ENCODE measurements around the gene PSMA5. TPM values are rescaled to one million over a fixed set of nuclear protein-coding genes. Genes with fewer than 3 reads are reported as not detected.

PSMA5 gene
- total and polyA plus RNA-seq, 10 donors: 29.9 to 87.0 (median 61.7) TPM

DNA sequence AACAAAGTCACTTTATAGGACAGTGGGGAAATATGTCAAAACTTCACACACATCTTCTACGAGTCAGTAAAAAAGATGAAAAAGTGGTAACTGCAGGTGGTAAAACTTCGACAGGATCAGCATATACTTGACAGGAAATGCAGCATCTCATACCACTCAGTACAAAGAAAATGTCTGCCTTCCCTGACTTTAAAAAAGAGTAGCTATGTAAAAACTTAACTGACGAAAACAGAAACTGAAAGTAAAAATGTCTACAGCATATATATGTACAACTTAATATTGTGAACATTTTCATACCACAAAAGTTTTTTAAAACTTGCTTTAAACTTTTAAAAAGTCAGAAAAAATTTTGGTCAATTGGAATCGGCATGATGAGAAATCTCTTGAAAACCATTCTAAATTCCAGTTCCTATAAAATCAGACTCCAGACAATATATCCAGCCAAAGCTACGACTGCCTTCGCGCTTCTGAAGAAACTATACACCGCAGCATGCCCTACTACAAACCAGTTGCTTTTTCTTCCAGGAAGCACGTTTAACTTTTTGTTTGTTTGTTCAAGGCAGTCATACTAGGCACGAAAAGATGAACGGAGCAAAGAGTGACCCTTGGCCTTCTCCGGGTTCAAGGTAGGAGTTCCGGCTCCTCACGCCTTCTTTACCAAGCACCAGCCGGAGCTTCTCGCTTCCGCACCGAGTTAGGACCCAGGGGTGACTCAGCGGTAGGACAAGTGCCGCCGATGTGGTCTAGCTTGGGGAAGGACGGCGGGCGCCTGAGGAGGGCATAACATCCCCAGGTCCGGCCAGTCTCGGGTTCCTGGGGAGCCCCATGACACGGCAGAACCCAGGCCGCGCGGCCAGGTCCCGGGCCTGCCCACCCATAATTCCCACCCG, 612 bp downstream of the PSMA5 start:
- H3K4me1 ChIP-seq: peaks cover 13 to 56% (median 47%) of the 10 kb centered on the region in 6 donors
- 0 to 1% (median 0%) methylated on average over 27 to 32 of the region's 32 CpGs for WGBS, 5 donors
- H3K27ac ChIP-seq: peak overlapping the region; percentile 85 to 96 (median 90)
- no peaks in the 10 kb centered on the region for H3K9me3 ChIP-seq
- no peak for TF ChIP-seq POLR2AphosphoS5 (IDR thresholded peaks at IDR 0.05)
- no peak for TF ChIP-seq POLR2A (IDR thresholded peaks at IDR 0.05)
- no peak for TF ChIP-seq CTCF (IDR thresholded peaks at IDR 0.05 in 8 of 11, conservative IDR thresholded peaks at IDR 0.05 in 3 of 11)
- intact Hi-C loops (cut with DNase I; ENCODE audit: low total_unique reads): loop anchor here (2.0 to 10.0 kb wide), 2 partner anchors 57 to 109 kb away; partner anchors contain the start of genes ATXN7L2 and GPR61
- no peak for DNase-seq
- H3K27me3 ChIP-seq (replicated peaks in 1 of 7): no peaks in the 10 kb centered on the region
- H3K36me3 ChIP-seq: peaks cover 0 to 21% (median 10%) of the 10 kb centered on the region in 6 donors
- peak overlapping the region; percentile 87 to 99 (median 92) for H3K4me3 ChIP-seq

DNA sequence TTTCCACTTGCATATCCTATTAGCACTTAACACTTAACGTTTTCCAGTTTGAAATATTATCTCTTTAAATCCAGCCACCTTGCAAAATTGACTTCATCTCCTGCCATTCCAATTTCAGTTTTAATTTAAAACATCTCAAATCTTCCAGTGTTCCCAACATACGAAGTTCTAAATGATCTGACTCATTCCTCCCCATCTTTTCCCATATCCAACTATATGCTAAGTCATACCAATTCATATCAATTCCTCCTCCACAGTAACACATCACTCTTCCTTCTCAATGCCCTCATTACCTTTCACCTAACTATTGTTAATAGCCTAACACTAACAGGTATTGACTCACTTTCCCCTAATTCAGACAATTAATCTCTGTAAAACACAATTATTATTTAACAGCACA, 2.8 kb downstream of the PSMA5 start:
- WGBS, 5 donors: 58 to 89% (median 72%) methylated on average over 2 of the region's 2 CpGs
- no peaks in the 10 kb centered on the region for H3K27me3 ChIP-seq (replicated peaks in 1 of 7)
- no peak overlapping the region for H3K4me3 ChIP-seq
- H3K4me1 ChIP-seq: peaks cover 13 to 56% (median 47%) of the 10 kb centered on the region in 6 donors
- no peak for DNase-seq
- TF ChIP-seq POLR2AphosphoS5 (IDR thresholded peaks at IDR 0.05) (no peak), CTCF (IDR thresholded peaks at IDR 0.05 in 8 of 11, conservative IDR thresholded peaks at IDR 0.05 in 3 of 11) (no peak), POLR2A (IDR thresholded peaks at IDR 0.05) (no peak)
- intact Hi-C loops (cut with DNase I; ENCODE audit: low total_unique reads): loop anchor here (10.0 kb wide), 1 partner anchor 111 kb away; the partner anchor contains the start of gene GPR61
- H3K9me3 ChIP-seq: no peaks in the 10 kb centered on the region
- no peak overlapping the region for H3K27ac ChIP-seq
- peaks cover 0 to 42% (median 31%) of the 10 kb centered on the region in 6 donors for H3K36me3 ChIP-seq

DNA sequence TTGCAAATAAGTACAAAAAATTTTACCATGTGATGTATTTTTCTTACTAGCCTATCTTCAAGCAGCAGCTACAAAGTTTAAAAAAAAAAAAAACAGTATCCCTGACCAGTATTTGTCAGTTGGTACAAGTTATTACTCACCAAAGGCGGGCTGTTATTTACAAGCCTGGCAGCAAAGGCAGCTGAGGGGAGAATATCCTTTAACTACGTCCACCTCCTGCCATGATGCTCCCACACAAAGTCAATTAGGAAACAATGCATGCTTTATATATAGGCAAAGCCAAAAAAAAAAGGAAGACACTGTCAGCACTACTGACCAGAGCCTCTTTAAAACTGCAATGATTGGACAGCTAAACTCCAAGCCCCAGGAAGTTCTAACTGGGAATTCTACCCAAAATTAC, 13.7 kb downstream of the PSMA5 start:
- no peak for TF ChIP-seq CTCF (IDR thresholded peaks at IDR 0.05 in 8 of 11, conservative IDR thresholded peaks at IDR 0.05 in 3 of 11)
- TF ChIP-seq POLR2A (IDR thresholded peaks at IDR 0.05): no peak
- TF ChIP-seq POLR2AphosphoS5 (IDR thresholded peaks at IDR 0.05): no peak
- H3K4me3 ChIP-seq: no peak overlapping the region
- H3K27me3 ChIP-seq (replicated peaks in 1 of 7): no peaks in the 10 kb centered on the region
- no peak for DNase-seq
- H3K9me3 ChIP-seq: no peaks in the 10 kb centered on the region
- peaks cover 8 to 100% (median 87%) of the 10 kb centered on the region in 6 donors for H3K36me3 ChIP-seq
- 90 to 94% (median 92%) methylated on average over 2 of the region's 2 CpGs for WGBS, 5 donors
- H3K4me1 ChIP-seq: peaks cover 0 to 33% (median 0%) of the 10 kb centered on the region in 6 donors
- intact Hi-C loops (cut with DNase I; ENCODE audit: low total_unique reads): no loop called here
- no peak overlapping the region for H3K27ac ChIP-seq

GRCh38 chr1:109404838-109405237, 21.4 kb downstream of the PSMA5 start:
- Histone ChIP-seq H3K36me3 (peaks cover 0 to 100% (median 77%) of the 10 kb centered on the region in 6 donors), H3K27me3 (replicated peaks in 1 of 7) (no peaks in the 10 kb centered on the region), H3K27ac (peak overlapping the region in 3 of 8 donors; percentile 4 to 21 (median 19)), H3K4me3 (no peak overlapping the region), H3K9me3 (no peaks in the 10 kb centered on the region), H3K4me1 (peaks cover 0 to 13% (median 5%) of the 10 kb centered on the region in 6 donors)
- no peak for TF ChIP-seq POLR2A (IDR thresholded peaks at IDR 0.05)
- no peak for TF ChIP-seq POLR2AphosphoS5 (IDR thresholded peaks at IDR 0.05)
- no peak for TF ChIP-seq CTCF (IDR thresholded peaks at IDR 0.05 in 8 of 11, conservative IDR thresholded peaks at IDR 0.05 in 3 of 11)
- 45 to 61% (median 53%) methylated on average over 4 of the region's 4 CpGs for WGBS, 5 donors
- intact Hi-C loops (cut with DNase I; ENCODE audit: low total_unique reads): no loop called here
- no peak for DNase-seq
